ENCODE measurements around the gene HRH2.

DNA sequence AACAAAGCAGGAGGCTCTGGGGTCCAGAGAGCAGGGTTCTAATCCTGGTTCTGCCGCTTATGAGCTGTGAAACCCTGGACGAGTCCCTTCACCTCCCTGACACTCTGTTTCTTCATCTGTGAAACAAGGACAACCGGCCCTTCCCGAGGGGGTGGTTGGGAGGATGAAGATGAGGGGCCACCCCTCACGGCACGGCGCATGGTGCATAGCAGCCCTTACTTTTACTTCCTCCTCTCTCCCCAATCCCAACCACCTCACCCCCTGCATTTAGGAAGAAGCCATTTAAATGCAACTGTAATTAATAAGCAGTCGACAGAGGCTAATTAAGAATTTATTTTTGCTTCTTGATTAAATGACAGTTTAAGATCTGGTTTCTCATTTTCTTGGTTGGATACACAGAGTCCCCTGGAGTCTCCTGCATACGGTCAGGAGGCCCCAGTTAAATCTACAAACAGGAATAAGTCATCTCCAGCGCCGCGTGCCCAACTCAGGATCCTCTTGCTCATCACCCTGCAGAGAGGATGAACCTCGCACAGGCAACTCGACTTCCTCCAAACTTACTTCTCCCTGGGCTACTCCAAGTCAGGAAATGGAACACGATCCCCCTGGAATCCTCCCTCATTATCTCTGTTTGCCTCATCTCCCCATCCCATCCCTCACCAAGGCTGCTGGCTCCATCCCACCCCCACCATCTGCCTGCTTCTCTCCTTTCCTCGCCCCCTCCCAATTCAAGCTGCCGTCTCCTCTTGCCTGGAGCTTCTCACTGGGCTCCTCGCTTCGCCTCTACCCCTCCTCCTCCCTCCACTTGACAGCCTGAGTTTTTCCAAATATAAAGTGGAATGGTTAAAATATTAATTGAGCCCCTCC is 95.9 kb downstream of the HRH2 start:
- TF ChIP-seq, protein P1, sequence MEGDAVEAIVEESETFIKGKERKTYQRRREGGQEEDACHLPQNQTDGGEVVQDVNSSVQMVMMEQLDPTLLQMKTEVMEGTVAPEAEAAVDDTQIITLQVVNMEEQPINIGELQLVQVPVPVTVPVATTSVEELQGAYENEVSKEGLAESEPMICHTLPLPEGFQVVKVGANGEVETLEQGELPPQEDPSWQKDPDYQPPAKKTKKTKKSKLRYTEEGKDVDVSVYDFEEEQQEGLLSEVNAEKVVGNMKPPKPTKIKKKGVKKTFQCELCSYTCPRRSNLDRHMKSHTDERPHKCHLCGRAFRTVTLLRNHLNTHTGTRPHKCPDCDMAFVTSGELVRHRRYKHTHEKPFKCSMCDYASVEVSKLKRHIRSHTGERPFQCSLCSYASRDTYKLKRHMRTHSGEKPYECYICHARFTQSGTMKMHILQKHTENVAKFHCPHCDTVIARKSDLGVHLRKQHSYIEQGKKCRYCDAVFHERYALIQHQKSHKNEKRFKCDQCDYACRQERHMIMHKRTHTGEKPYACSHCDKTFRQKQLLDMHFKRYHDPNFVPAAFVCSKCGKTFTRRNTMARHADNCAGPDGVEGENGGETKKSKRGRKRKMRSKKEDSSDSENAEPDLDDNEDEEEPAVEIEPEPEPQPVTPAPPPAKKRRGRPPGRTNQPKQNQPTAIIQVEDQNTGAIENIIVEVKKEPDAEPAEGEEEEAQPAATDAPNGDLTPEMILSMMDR (IDR thresholded peaks at IDR 0.05): no peak
- no peak for TF ChIP-seq POLR2A (IDR thresholded peaks at IDR 0.05)

Data from lower leg skin (tissue), 3 donors.